ENCODE results near the gene METTL27. TPM values are rescaled to one million over a fixed set of nuclear protein-coding genes. Genes with fewer than 3 reads are reported as not detected.
"Not testable (repeated sequence)": the region's sequence is repeated elsewhere in the genome, so short reads cannot be mapped to it uniquely, and the experiment has no call there.

Gene METTL27
- total and polyA plus RNA-seq, 2 of the 8 experiments (the other 6 are each of a cell fraction or from before 2014, with no cell fraction given) = 6.2 to 12.0 TPM

DNA sequence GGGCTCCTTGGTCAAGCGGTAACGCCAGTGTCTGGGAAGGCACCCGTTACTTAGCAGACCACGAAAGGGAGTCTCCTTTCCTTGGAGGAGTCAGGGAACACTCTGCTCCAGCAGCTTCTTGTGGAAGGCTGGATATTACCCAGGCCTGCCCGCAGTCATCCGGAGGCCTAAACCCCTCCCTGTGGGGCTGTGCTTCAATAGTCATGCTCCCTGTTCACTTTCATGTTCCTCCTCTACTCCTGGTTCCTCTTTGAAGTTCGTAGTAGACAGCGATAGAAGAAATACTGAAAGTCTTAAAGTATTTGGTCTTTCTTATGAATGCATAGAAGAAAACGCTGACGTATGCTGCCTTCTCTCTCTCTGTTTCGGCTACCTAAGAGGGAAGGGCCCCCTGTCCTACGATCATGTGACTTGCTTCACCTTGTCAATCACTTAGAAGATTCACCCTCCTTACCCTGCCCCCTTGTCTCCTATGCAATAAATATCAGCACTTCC lies 3.4 kb upstream of the METTL27 start:
- not testable (repeated sequence) for FAIRE-seq; H2BK20ac ChIP-seq (ENCODE audit: low read length); H3K23ac ChIP-seq (ENCODE audit: insufficient read length); H3K79me1 ChIP-seq (ENCODE audit: low read depth, low read length); H3K56ac ChIP-seq (replicated peaks; ENCODE audit: insufficient read length, low read depth, low read length); H3K4me1 ChIP-seq (replicated peaks in 1 of 4; ENCODE audit: control insufficient read depth in 3 of 4, insufficient read depth in 4 of 4, low read length in 3 of 4); H2AK5ac ChIP-seq (ENCODE audit: low read depth, low read length); H3K4me2 ChIP-seq (ENCODE audit: insufficient read depth in 1 of 2, low read depth in 2 of 2, low read length in 2 of 2); H4K20me1 ChIP-seq (replicated peaks in 1 of 2; ENCODE audit: control insufficient read depth in 1 of 2, insufficient read depth in 2 of 2, low read length in 2 of 2); H3K23me2 ChIP-seq (ENCODE audit: low read depth, low read length); H3K14ac ChIP-seq (ENCODE audit: insufficient read length); H4K8ac ChIP-seq (ENCODE audit: extremely low read depth, insufficient read depth, low read length); H3K79me2 ChIP-seq (ENCODE audit: control insufficient read depth in 1 of 2, insufficient read depth in 2 of 2, low read length in 2 of 2); H2BK120ac ChIP-seq (replicated peaks; ENCODE audit: low read depth, low read length); H3K9me3 ChIP-seq (ENCODE audit: insufficient read depth in 2 of 2, low read depth in 1 of 2, low read length in 1 of 2); H3K9ac ChIP-seq (replicated peaks in 1 of 4; ENCODE audit: extremely low read depth in 1 of 4, low read depth in 3 of 4, low read length in 3 of 4); H3K18ac ChIP-seq (ENCODE audit: extremely low read depth, low read length); H2BK15ac ChIP-seq (ENCODE audit: low read length); DNase-seq (ENCODE audit: low read depth in 1 of 2, low spot score in 2 of 2); H3K4ac ChIP-seq (replicated peaks; ENCODE audit: insufficient read length, low read depth, low read length); H4K5ac ChIP-seq (ENCODE audit: insufficient read length, low read depth, low read length); H3K27me3 ChIP-seq (replicated peaks in 1 of 4; ENCODE audit: control insufficient read depth in 3 of 4, extremely low read depth in 1 of 4, insufficient read depth in 3 of 4, low read length in 3 of 4); H3K36me3 ChIP-seq (ENCODE audit: control insufficient read depth in 2 of 4, insufficient read depth in 4 of 4, low read length in 3 of 4); H2BK12ac ChIP-seq (ENCODE audit: low read depth, low read length); H3K27ac ChIP-seq (ENCODE audit: low read depth, low read length); H3K4me3 ChIP-seq (ENCODE audit: extremely low read depth in 1 of 4, insufficient read depth in 2 of 4, low read depth in 3 of 4, low read length in 4 of 4); H4K91ac ChIP-seq (replicated peaks; ENCODE audit: insufficient read length, low read length)
- Histone ChIP-seq H2AFZ (ENCODE audit: low read length) (peak overlapping the region; percentile 35; the same call in 1 of the 2 replicates), H2BK5ac (ENCODE audit: low read depth, low read length) (0 out of 2 replicates have a peak overlapping the region, but pooled peaks have one; percentile 5)
- 80% methylated on average over 12 of the region's 12 CpGs; no CpG with 5 or more reads in 1 of the 2 experiments for WGBS, 2 experiments (ENCODE audit: extremely low coverage in 1 of 2, insufficient coverage in 1 of 2, insufficient read length in 1 of 2, insufficient replicate concordance in 2 of 2, low coverage in 1 of 2, low lambda C conversion rate in 2 of 2, missing lambda C conversion rate in 1 of 2)
- POLR2A ChIA-PET (ENCODE audit: partially characterized antibody) = interaction anchor here (6.3 kb wide), 1 partner anchor 15 kb away, joined by 26 read pairs; the partner anchor contains the start of gene CLDN4
- CTCF ChIA-PET (ENCODE audit: partially characterized antibody) = interaction anchor here (7.1 kb wide), 1 partner anchor 35 kb away, joined by 61 read pairs; no protein-coding TSS in a partner anchor

Data from H1 (cell line).